IMR-90 (cell line): ENCODE results near the gene DACT2. TPM values are rescaled to one million over a fixed set of nuclear protein-coding genes. Genes with fewer than 3 reads are reported as not detected.

Experiments
- ATAC-seq: fragments of 200-7000 bp; cut with Tn5 transposase; 2 replicates; pipeline ENCODE4 v1.9.1; 2020; ENCODE audit warnings: low read depth, mild to moderate bottlenecking, moderate library complexity
- BruUV-seq: library from RNA; stranded (reverse); fragments of 400-500 nt; replicated peaks from 2 replicates; lab custom pipeline; 2021; lab: Mats Ljungman, UMichigan
- CTCF ChIA-PET: fragments of 300-600 bp; formaldehyde crosslinking; extraction: SDS; loops from one replicate; lab custom pipeline; 2021; ENCODE audit warnings: antibody characterized with exemption; lab: Yijun Ruan, JAX
- POLR2A ChIA-PET: fragments of 300-600 bp; sonication (Branson Sonifier 250); formaldehyde crosslinking; loops from one replicate; lab custom pipeline; 2022; ENCODE audit warnings: antibody characterized with exemption; ENCODE audit not compliant: unreplicated experiment; lab: Charles Lee
- DNase-seq: peaks from one replicate; pipeline ENCODE4 v3.0.0; 2013
- H2AFZ ChIP-seq: replicated peaks from 2 replicates; pipeline ENCODE3; 2013; ENCODE audit warnings: low read length, mild to moderate bottlenecking; ENCODE audit not compliant: poor library complexity
- H2AK5ac ChIP-seq: 2 replicates; pipeline ENCODE4 v1.6.1; 2013; ENCODE audit warnings: low read depth, low read length, inconsistent platforms
- H2AK9ac ChIP-seq: replicated peaks from 2 replicates; pipeline ENCODE3; 2013; ENCODE audit warnings: mild to moderate bottlenecking, low read depth, low read length, moderate library complexity; ENCODE audit not compliant: poor library complexity
- H2BK120ac ChIP-seq: 2 replicates; pipeline ENCODE4 v1.6.1; 2013; ENCODE audit warnings: low read depth, low read length, inconsistent platforms
- H2BK15ac ChIP-seq: 3 replicates; pipeline ENCODE4 v1.6.1; 2013; ENCODE audit warnings: low read depth, low read length, inconsistent platforms
- H2BK20ac ChIP-seq: 2 replicates; pipeline ENCODE4 v1.6.1; 2013; ENCODE audit warnings: low read depth, mild to moderate bottlenecking, inconsistent platforms, low read length, moderate library complexity
- H2BK5ac ChIP-seq: 2 replicates; pipeline ENCODE4 v1.6.1; 2013; ENCODE audit warnings: mild to moderate bottlenecking, low read depth, low read length, inconsistent platforms; ENCODE audit not compliant: poor library complexity, severe bottlenecking
- H3K14ac ChIP-seq: replicated peaks from 2 replicates; pipeline ENCODE4 v1.6.1; 2013; ENCODE audit warnings: low read depth, low read length, inconsistent platforms
- H3K18ac ChIP-seq: 2 replicates; pipeline ENCODE4 v1.6.1; 2013; ENCODE audit warnings: low read depth, low read length, control low read depth
- H3K23ac ChIP-seq: 2 replicates; pipeline ENCODE4 v1.6.1; 2013; ENCODE audit warnings: low read depth, low read length, inconsistent platforms
- H3K27ac ChIP-seq: 2 replicates; pipeline ENCODE4 v1.5.1; 2013; ENCODE audit warnings: mild to moderate bottlenecking, control low read depth, low read length; ENCODE audit not compliant: insufficient read depth
- H3K27me3 ChIP-seq: 2 replicates; pipeline ENCODE4 v1.6.1; 2013; ENCODE audit warnings: low read length; ENCODE audit not compliant: control insufficient read depth, insufficient read depth
- H3K36me3 ChIP-seq: 2 replicates; pipeline ENCODE4 v1.6.1; 2013; ENCODE audit warnings: low read length, mixed read lengths; ENCODE audit not compliant: control insufficient read depth, insufficient read depth
- H3K4ac ChIP-seq: 2 replicates; pipeline ENCODE4 v1.6.1; 2013; ENCODE audit warnings: low read depth, low read length, inconsistent platforms
- H3K4me1 ChIP-seq: 2 replicates; pipeline ENCODE4 v1.6.1; 2013; ENCODE audit warnings: low read length, mixed read lengths; ENCODE audit not compliant: control insufficient read depth, insufficient read depth
- H3K4me2 ChIP-seq: 2 replicates; pipeline ENCODE4 v1.6.1; 2013; ENCODE audit warnings: low read depth, mild to moderate bottlenecking, control low read depth, low read length, moderate library complexity
- H3K4me3 ChIP-seq: 2 replicates; pipeline ENCODE4 v1.5.1; 2013; ENCODE audit warnings: low read depth, mild to moderate bottlenecking, control low read depth, low read length, moderate library complexity; ENCODE audit not compliant: insufficient read depth
- H3K56ac ChIP-seq: 2 replicates; pipeline ENCODE4 v1.6.1; 2013; ENCODE audit warnings: low read length, inconsistent platforms; ENCODE audit not compliant: insufficient read depth; ENCODE audit errors: extremely low read depth
- H3K79me1 ChIP-seq, 2 experiments: 2 replicates each; pipeline ENCODE4 v1.6.1; 2013; ENCODE audit warnings: low read length in 2 of 2, inconsistent platforms in 1 of 2, low read depth in 1 of 2
- H3K9ac ChIP-seq: 2 replicates; pipeline ENCODE4 v1.6.1; 2013; ENCODE audit warnings: low read depth, low read length, control low read depth
- H3K9me1 ChIP-seq: 2 replicates; pipeline ENCODE4 v1.6.1; 2013; ENCODE audit warnings: low read length, inconsistent platforms; ENCODE audit not compliant: insufficient read depth
- H3K9me3 ChIP-seq: 2 replicates; pipeline ENCODE4 v1.6.1; 2013; ENCODE audit warnings: low read length; ENCODE audit not compliant: control insufficient read depth, insufficient read depth
- H4K20me1 ChIP-seq: 2 replicates; pipeline ENCODE4 v1.6.1; 2013; ENCODE audit warnings: low read length, inconsistent platforms; ENCODE audit not compliant: insufficient read depth
- H4K5ac ChIP-seq: 2 replicates; pipeline ENCODE4 v1.6.1; 2013; ENCODE audit warnings: mild to moderate bottlenecking, low read depth, low read length, control low read depth
- H4K8ac ChIP-seq, 2 experiments: 2 replicates each; pipeline ENCODE4 v1.6.1; 2013; ENCODE audit warnings: low read depth in 2 of 2, low read length in 2 of 2, control low read depth in 1 of 2, inconsistent platforms in 1 of 2
- H4K91ac ChIP-seq: 2 replicates; pipeline ENCODE4 v1.6.1; 2013; ENCODE audit warnings: low read depth, low read length, inconsistent platforms; ENCODE audit not compliant: insufficient read depth
- BHLHE40 ChIP-seq: fragments of 150-350 bp; IDR thresholded peaks from 2 replicates; pipeline ENCODE4 v1.6.1; 2016; ENCODE audit warnings: mild to moderate bottlenecking, low read depth, low read length
- CEBPB ChIP-seq: IDR thresholded peaks from 2 replicates; pipeline ENCODE4 v1.6.1; 2012; ENCODE audit warnings: low read depth, low read length, improper control_type of control experiment
- CHD1 ChIP-seq: IDR thresholded peaks from 2 replicates; pipeline ENCODE4 v1.6.1; 2012; ENCODE audit warnings: low read depth, low read length, improper control_type of control experiment
- ELK1 ChIP-seq: fragments of 150-350 bp; IDR thresholded peaks from 2 replicates; pipeline ENCODE4 v1.6.1; 2016; ENCODE audit warnings: low read depth, mild to moderate bottlenecking, low read length, moderate library complexity, borderline replicate concordance
- FOS ChIP-seq: fragments of 150-350 bp; IDR thresholded peaks from 2 replicates; pipeline ENCODE4 v1.6.1; 2016; ENCODE audit warnings: low read depth, low read length
- MAFK ChIP-seq: IDR thresholded peaks from 2 replicates; pipeline ENCODE4 v1.6.1; 2012; ENCODE audit warnings: low read depth, low read length, improper control_type of control experiment
- MAZ ChIP-seq: IDR thresholded peaks from 2 replicates; pipeline ENCODE4 v1.6.1; 2012; ENCODE audit warnings: low read depth, mild to moderate bottlenecking, low read length, improper control_type of control experiment, moderate library complexity, borderline replicate concordance
- MXI1 ChIP-seq: IDR thresholded peaks from 2 replicates; pipeline ENCODE4 v1.6.1; 2012; ENCODE audit warnings: low read depth, mild to moderate bottlenecking, low read length, moderate library complexity, borderline replicate concordance
- NFE2L2 ChIP-seq: fragments of 150-350 bp; IDR thresholded peaks from 2 replicates; pipeline ENCODE4 v1.6.1; 2016; ENCODE audit warnings: low read depth, mild to moderate bottlenecking, low read length
- POLR2A ChIP-seq: IDR thresholded peaks from 2 replicates; pipeline ENCODE4 v1.6.1; 2012; ENCODE audit warnings: mild to moderate bottlenecking, low read depth, low read length
- RAD21 ChIP-seq: IDR thresholded peaks from 2 replicates; pipeline ENCODE4 v1.6.1; 2012; ENCODE audit warnings: low read length, improper control_type of control experiment
- RCOR1 ChIP-seq: IDR thresholded peaks from 2 replicates; pipeline ENCODE4 v1.6.1; 2012; ENCODE audit warnings: mild to moderate bottlenecking, low read length, improper control_type of control experiment; ENCODE audit not compliant: insufficient replicate concordance
- RFX5 ChIP-seq: IDR thresholded peaks from 2 replicates; pipeline ENCODE4 v1.8.0; 2012; ENCODE audit warnings: low read depth, mild to moderate bottlenecking, low read length, moderate library complexity
- SMC3 ChIP-seq: fragments of 150-350 bp; IDR thresholded peaks from 2 replicates; pipeline ENCODE4 v1.6.1; 2016; ENCODE audit warnings: low read depth, mild to moderate bottlenecking, antibody characterized with exemption, low read length, moderate library complexity
- WGBS, 2 experiments: methylation state at CpG; one replicate each; pipeline versions ENCODE4 v1.1.5 to v1.1.7; 2013; ENCODE audit warnings: missing lambda C conversion rate in 2 of 2; ENCODE audit not compliant: insufficient read length in 1 of 2; ENCODE audit errors: extremely low coverage in 2 of 2; 5-methylcytosine and 5-hydroxymethylcytosine counted together
- dilution Hi-C: fragments of 300-500 bp; cut with HindIII; formaldehyde crosslinking; loops from one replicate; pipeline ENCODE4 v1.14.3; 2018; ENCODE audit warnings: low sequenced_read_pairs; ENCODE audit not compliant: unreplicated experiment
- in situ Hi-C: fragments of 300-500 bp; cut with MboI; formaldehyde crosslinking; loops from 3 replicates; pipeline ENCODE4 v1.14.3; 2019; ENCODE audit warnings: low sequenced_read_pairs, inconsistent platforms, mixed read lengths
- intact Hi-C: fragments of 100-400 bp; cut with micrococcal nuclease; formaldehyde crosslinking; loops from 2 replicates; pipeline ENCODE4 v1.10.0; 2022
- polyA plus RNA-seq, 3 experiments: library from polyadenylated mRNA; depleted of rRNA; stranded (reverse); fragments of >200 nt; gene quantifications; 2 replicates each; pipeline ENCODE4 v1.2.3, GENCODE V29; 2012; ENCODE audit warnings: low replicate concordance in 1 of 3
- total RNA-seq: library from RNA; depleted of rRNA; stranded (reverse); fragments of >200 nt; gene quantifications from 2 replicates; pipeline ENCODE4 v1.2.3, GENCODE V29; 2012
- TF ChIP-seq, protein P1 (sequence below): conservative IDR thresholded peaks from 2 replicates; pipeline ENCODE4 v1.5.1; 2012; ENCODE audit warnings: mild to moderate bottlenecking, low read depth, low read length, improper control_type of control experiment
- TF ChIP-seq, protein P2 (sequence below): fragments of 150-350 bp; IDR thresholded peaks from 2 replicates; pipeline ENCODE4 v1.6.1; 2017; ENCODE audit warnings: mild to moderate bottlenecking, antibody characterized with exemption, low read length, low read depth

DACT2 gene
- total and polyA plus RNA-seq, 2 of the 4 experiments (the other 2 are of a cell fraction), result not detected

GRCh38 chr6:168310945-168311344 lies 8.6 kb downstream of the DACT2 start:
- CTCF ChIA-PET, result no interaction called here
- dilution Hi-C loops, result no loop called here

More at GRCh38 chr6:168310945-168311344, 8.6 kb downstream of the DACT2 start:
- H3K4me2 ChIP-seq, result no peak overlapping the region
- no peak overlapping the region for H2BK5ac ChIP-seq
- no peaks in the 10 kb centered on the region for H3K9me1 ChIP-seq
- no peaks in the 10 kb centered on the region for H3K79me1 ChIP-seq
- H3K18ac ChIP-seq, result no peak overlapping the region
- no peak overlapping the region for H3K4ac ChIP-seq
- H4K20me1 ChIP-seq, result no peaks in the 10 kb centered on the region
- no peak overlapping the region for H3K4me3 ChIP-seq
- no peak overlapping the region for H3K23ac ChIP-seq
- POLR2A ChIA-PET, result no interaction called here
- H2AK9ac ChIP-seq, result no peak overlapping the region
- no peaks in the 10 kb centered on the region for H3K27me3 ChIP-seq
- no peak overlapping the region for H4K5ac ChIP-seq
- TF ChIP-seq MXI1, result no peak
- TF ChIP-seq POLR2A, result no peak
- TF ChIP-seq RCOR1, result no peak
- TF ChIP-seq SMC3, result no peak
- no peak for TF ChIP-seq RAD21
- TF ChIP-seq FOS, result no peak
- TF ChIP-seq RFX5, result no peak
- TF ChIP-seq CEBPB, result no peak
- TF ChIP-seq CHD1, result no peak
- no peak for TF ChIP-seq ELK1
- no peak for TF ChIP-seq NFE2L2
- TF ChIP-seq MAZ, result no peak
- TF ChIP-seq, protein P1, sequence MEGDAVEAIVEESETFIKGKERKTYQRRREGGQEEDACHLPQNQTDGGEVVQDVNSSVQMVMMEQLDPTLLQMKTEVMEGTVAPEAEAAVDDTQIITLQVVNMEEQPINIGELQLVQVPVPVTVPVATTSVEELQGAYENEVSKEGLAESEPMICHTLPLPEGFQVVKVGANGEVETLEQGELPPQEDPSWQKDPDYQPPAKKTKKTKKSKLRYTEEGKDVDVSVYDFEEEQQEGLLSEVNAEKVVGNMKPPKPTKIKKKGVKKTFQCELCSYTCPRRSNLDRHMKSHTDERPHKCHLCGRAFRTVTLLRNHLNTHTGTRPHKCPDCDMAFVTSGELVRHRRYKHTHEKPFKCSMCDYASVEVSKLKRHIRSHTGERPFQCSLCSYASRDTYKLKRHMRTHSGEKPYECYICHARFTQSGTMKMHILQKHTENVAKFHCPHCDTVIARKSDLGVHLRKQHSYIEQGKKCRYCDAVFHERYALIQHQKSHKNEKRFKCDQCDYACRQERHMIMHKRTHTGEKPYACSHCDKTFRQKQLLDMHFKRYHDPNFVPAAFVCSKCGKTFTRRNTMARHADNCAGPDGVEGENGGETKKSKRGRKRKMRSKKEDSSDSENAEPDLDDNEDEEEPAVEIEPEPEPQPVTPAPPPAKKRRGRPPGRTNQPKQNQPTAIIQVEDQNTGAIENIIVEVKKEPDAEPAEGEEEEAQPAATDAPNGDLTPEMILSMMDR, result no peak
- TF ChIP-seq, protein P2, sequence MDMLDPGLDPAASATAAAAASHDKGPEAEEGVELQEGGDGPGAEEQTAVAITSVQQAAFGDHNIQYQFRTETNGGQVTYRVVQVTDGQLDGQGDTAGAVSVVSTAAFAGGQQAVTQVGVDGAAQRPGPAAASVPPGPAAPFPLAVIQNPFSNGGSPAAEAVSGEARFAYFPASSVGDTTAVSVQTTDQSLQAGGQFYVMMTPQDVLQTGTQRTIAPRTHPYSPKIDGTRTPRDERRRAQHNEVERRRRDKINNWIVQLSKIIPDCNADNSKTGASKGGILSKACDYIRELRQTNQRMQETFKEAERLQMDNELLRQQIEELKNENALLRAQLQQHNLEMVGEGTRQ, result no peak
- TF ChIP-seq MAFK, result no peak
- no peak for TF ChIP-seq BHLHE40
- no peaks in the 10 kb centered on the region for H3K4me1 ChIP-seq
- H3K56ac ChIP-seq, result no peak overlapping the region
- no peak overlapping the region for H4K91ac ChIP-seq
- no peak for DNase-seq
- no peaks in the 10 kb centered on the region for H3K36me3 ChIP-seq
- no peak overlapping the region for H2AK5ac ChIP-seq
- no peak overlapping the region for H3K27ac ChIP-seq
- WGBS, 2 experiments, result 48% methylated on average over 5 of the region's 10 CpGs; no CpG with 5 or more reads in 1 of the 2 experiments
- no peak overlapping the region for H3K9ac ChIP-seq
- no peak for ATAC-seq
- no peak overlapping the region for H3K14ac ChIP-seq
- no peak overlapping the region for H2AFZ ChIP-seq
- intact Hi-C loops (no loop called here), in situ Hi-C loops (no loop called here)
- no peak overlapping the region for H2BK15ac ChIP-seq
- no peak overlapping the region for H2BK120ac ChIP-seq
- H4K8ac ChIP-seq, result no peak overlapping the region
- H3K9me3 ChIP-seq, result peaks cover 61% of the 10 kb centered on the region
- no TSS peak for BruUV-seq
- H2BK20ac ChIP-seq, result no peak overlapping the region
